Stimulated activated effector memory CD8-positive, alpha-beta T cell treated with anti-CD3 and anti-CD28 coated beads, Interleukin-12 subunit alpha, Interleukin-12 subunit beta, amount 100 ng/mL, for 72 hours (primary cell): ENCODE measurements around the gene NPDC1.
A peak's percentile ranks its signal among the peaks of the same experiment; 100 is the strongest.
"Not testable (repeated sequence)": the region's sequence is repeated elsewhere in the genome, so short reads cannot be mapped to it uniquely, and the experiment has no call there.

Experiments
- ATAC-seq: fragments of 150-1000 bp; cut with Tn5 transposase; 2 replicates; pipeline ENCODE4 v1.10.0; 2021
- DNase-seq, 2 donors: peaks; one replicate each; pipeline ENCODE4 v3.0.0; 2021 to 2022; ENCODE audit warnings: low spot score in 2 of 2
- H3K27ac Mint-ChIP-seq: one replicate; pipeline ENCODE4 v1.8.0; 2022; ENCODE audit warnings: mild to moderate bottlenecking, mixed read lengths
- H3K36me3 Mint-ChIP-seq: one replicate; pipeline ENCODE4 v1.8.0; 2022; ENCODE audit warnings: mild to moderate bottlenecking, mixed read lengths
- H3K4me1 Mint-ChIP-seq: one replicate; pipeline ENCODE4 v1.8.0; 2022; ENCODE audit warnings: mixed read lengths
- H3K4me3 Mint-ChIP-seq: one replicate; pipeline ENCODE4 v1.8.0; 2022; ENCODE audit warnings: mild to moderate bottlenecking, mixed read lengths
- H3K9me3 Mint-ChIP-seq: one replicate; pipeline ENCODE4 v1.8.0; 2022; ENCODE audit warnings: mixed read lengths

The NPDC1 gene

GRCh38 chr9:137009938-137010732 lies 35.8 kb downstream of the NPDC1 start:
- H3K27ac Mint-ChIP-seq, result no peak overlapping the region
- peaks cover 14% of the 10 kb centered on the region for H3K4me1 Mint-ChIP-seq
- DNase-seq, result no peak
- H3K9me3 Mint-ChIP-seq, result no peaks in the 10 kb centered on the region
- ATAC-seq, result no peak
- H3K36me3 Mint-ChIP-seq, result peaks cover 8% of the 10 kb centered on the region
- no peak overlapping the region for H3K4me3 Mint-ChIP-seq

DNA sequence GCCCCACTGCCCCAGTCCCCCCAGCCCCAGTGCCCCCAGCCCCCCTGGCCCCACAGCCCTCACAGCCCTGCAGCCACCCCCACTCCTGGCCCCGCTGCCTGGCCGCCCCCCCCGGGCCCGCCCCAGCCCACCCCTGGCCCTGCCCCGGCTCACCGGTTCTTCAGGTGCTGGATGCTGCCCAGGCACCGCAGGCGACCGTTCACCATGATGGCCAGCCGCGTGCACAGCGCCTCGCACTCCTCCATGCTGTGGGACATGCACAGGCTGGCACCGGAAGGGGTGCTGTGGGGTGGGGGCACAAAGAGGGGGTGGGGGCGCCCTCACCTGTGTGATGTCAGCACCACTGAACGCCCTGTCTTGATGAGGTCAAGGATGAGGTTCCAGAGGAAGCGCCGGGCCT lies 36.8 kb downstream of the NPDC1 start:
- no peaks in the 10 kb centered on the region for H3K9me3 Mint-ChIP-seq
- no peak for DNase-seq
- H3K4me3 Mint-ChIP-seq, result no peak overlapping the region
- peaks cover 22% of the 10 kb centered on the region for H3K4me1 Mint-ChIP-seq
- H3K36me3 Mint-ChIP-seq, result peaks cover 8% of the 10 kb centered on the region
- no peak overlapping the region for H3K27ac Mint-ChIP-seq
- no peak for ATAC-seq

GRCh38 chr9:137008312-137008711 lies 37.7 kb downstream of the NPDC1 start:
- ATAC-seq, result no peak
- no peak for DNase-seq
- Mint-ChIP-seq H3K36me3 (peaks cover 8% of the 10 kb centered on the region), H3K4me1 (peaks cover 22% of the 10 kb centered on the region), H3K9me3 (no peaks in the 10 kb centered on the region), H3K4me3 (no peak overlapping the region), H3K27ac (no peak overlapping the region)

- Mint-ChIP-seq H3K4me3 (no peak overlapping the region), H3K9me3 (no peaks in the 10 kb centered on the region), H3K4me1 (peaks cover 22% of the 10 kb centered on the region), H3K36me3 (peaks cover 8% of the 10 kb centered on the region), H3K27ac (no peak overlapping the region)
- DNase-seq (no peak), ATAC-seq (no peak)
These were observed 38.1 kb downstream of the NPDC1 start for GRCh38 chr9:137007816-137008270.

- DNase-seq (no peak), ATAC-seq (no peak)
- Mint-ChIP-seq H3K4me1 (peaks cover 22% of the 10 kb centered on the region), H3K36me3 (peaks cover 8% of the 10 kb centered on the region), H3K27ac (no peak overlapping the region), H3K9me3 (no peaks in the 10 kb centered on the region), H3K4me3 (no peak overlapping the region)
These were observed 38.7 kb downstream of the NPDC1 start for GRCh38 chr9:137007108-137007815.

DNA sequence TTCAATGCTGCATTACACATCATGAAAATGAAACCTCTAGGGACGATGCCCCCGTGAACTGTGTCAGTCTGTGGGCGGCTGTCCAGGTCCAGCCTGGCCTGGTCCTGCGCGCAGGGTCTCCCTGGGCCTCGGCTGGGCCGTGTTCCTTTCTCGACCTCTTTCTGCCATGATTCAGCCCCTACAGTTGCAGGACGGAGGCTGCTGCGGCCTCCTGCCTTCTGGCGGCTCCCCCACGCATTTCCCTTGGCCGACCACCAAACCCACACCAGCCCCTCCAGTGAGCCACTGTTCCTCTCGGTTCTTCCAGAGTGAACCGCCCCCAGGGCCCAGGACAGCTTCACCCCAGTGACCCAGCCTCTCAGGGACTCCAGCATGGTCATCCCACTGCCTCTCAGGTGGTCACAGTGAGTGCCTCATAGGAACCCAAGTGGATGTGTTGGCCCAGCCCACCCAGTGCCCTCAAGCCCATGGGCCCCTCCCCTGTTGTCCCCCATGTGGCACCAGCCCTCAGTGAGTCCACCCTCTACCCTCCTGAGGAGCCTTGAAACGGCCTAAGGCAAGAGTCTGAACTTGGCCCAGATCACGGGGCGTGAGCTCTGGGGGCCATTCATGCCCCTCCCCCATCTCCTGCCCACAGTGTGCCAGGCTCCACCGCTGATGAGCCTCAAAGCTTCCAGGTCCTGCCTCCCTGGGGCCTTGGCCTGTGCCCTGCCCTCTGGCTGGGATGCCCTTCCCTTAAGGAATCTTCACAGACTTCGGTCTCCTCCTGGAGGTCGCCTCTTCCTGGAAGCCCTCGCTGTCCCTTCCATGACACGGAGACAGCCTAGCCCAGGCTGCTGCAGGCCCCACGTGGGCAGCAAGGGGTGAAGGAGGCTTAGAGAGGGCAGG lies 39.6 kb downstream of the NPDC1 start:
- peaks cover 8% of the 10 kb centered on the region for H3K36me3 Mint-ChIP-seq
- H3K27ac Mint-ChIP-seq, result peak overlapping the region; percentile 45
- peak in 1 of 2 donors; percentile 70 for DNase-seq
- peak overlapping the region; percentile 43 for H3K4me3 Mint-ChIP-seq
- no peaks in the 10 kb centered on the region for H3K9me3 Mint-ChIP-seq
- peaks cover 22% of the 10 kb centered on the region for H3K4me1 Mint-ChIP-seq
- ATAC-seq, result peak; percentile 72

- peaks cover 39% of the 10 kb centered on the region for H3K4me1 Mint-ChIP-seq
- ATAC-seq, H3K27ac Mint-ChIP-seq, H3K4me3 Mint-ChIP-seq, H3K9me3 Mint-ChIP-seq: not testable (repeated sequence)
- DNase-seq, result peak in 1 of 2 donors; percentile 65
- peaks cover 15% of the 10 kb centered on the region for H3K36me3 Mint-ChIP-seq
These were observed 41.7 kb downstream of the NPDC1 start for GRCh38 chr9:137004285-137004684.

GRCh38 chr9:137002646-137003041 lies 43.3 kb downstream of the NPDC1 start:
- Mint-ChIP-seq H3K9me3 (no peaks in the 10 kb centered on the region), H3K4me1 (peaks cover 54% of the 10 kb centered on the region), H3K4me3 (no peak overlapping the region), H3K27ac (no peak overlapping the region), H3K36me3 (peaks cover 23% of the 10 kb centered on the region)
- DNase-seq, result no peak
- no peak for ATAC-seq

DNA sequence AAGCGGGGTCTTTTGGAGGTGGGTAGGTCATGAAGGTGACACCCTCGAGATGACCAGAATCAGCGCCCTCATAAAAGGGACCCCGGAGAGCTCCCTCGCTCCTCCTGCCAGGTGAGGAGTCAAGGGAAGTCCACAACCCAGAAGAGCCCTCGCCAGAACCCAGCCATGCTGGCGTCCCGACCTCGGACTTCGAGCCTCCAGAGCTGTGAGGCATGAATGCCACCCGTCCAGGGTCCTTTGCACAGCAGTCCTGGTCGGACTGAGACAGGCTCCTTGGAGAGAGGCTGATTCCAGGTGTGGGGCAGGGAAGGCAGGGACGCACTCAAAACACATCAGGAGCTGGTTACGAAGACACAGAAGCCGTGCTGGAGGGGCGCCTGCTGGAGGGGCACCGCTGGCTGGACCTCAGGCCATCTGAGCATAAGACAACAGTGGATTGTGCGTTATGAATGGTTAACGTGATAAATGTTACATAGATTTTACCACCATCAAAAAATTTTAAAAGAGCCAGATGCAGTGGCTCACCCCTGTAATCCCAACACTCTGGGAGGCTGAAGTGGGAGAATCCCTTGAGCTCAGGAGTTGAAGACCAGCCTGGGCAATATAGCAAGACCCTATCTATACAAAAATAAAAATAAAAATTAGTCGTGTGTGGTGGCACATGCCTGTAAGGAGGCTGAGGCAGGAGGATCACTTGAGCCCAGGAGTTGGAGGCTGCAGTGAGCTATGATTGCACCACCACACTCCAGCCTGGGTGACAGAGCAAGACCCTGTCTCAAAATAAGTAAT lies 43.9 kb downstream of the NPDC1 start:
- H3K4me1 Mint-ChIP-seq, result peaks cover 58% of the 10 kb centered on the region
- no peaks in the 10 kb centered on the region for H3K9me3 Mint-ChIP-seq

DNA sequence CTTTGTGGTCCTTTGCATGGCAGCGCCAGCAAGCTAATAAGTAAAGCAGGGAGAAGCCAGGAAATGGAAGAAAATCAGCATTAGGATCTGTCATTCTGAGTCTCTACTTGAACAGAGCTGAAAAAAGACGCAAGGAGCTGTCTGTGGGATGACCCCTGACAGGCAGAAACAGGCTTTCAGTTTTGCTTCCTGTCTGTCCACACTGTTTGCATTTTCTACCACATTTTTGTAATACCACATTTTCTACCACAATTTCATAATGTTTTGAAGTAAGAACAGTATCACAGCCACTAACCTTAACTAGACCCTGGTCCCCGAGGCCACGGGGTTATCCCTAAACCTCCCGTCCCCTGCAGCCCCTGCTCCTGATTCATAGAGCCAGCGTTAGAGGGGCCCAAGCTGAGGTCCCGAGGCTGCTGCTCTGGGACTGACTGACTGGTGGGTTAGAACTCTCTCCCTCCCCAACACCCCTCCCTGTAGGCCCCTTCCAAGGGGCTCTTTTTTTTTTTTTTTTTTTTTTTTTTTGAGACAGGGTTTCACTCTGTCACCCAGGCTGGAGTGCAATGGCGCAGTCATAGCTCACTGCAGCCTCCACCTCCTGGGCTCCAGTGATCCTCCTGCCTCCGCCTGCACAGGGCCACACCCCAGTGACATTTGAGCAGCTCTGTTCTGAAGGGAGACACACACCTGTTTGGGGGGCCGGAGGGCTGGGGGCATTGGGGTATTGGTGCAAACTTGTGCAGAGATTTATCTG lies 45.6 kb downstream of the NPDC1 start:
- peaks cover 19% of the 10 kb centered on the region for H3K36me3 Mint-ChIP-seq
- H3K4me3 Mint-ChIP-seq, result peak overlapping the region; percentile 49
- peak; percentile 88 for ATAC-seq
- no peaks in the 10 kb centered on the region for H3K9me3 Mint-ChIP-seq
- H3K27ac Mint-ChIP-seq, result peak overlapping the region; percentile 51
- peaks cover 56% of the 10 kb centered on the region for H3K4me1 Mint-ChIP-seq
- peak in 1 of 2 donors; percentile 83 for DNase-seq

More for the DNA sequence above, 43.9 kb downstream of the NPDC1 start:
- H3K27ac Mint-ChIP-seq, result no peak overlapping the region
- ATAC-seq (no peak), DNase-seq (no peak)
- H3K4me3 Mint-ChIP-seq, result no peak overlapping the region
- H3K36me3 Mint-ChIP-seq, result peaks cover 27% of the 10 kb centered on the region

GRCh38 chr9:136997830-136998234 lies 48.1 kb downstream of the NPDC1 start:
- peak; percentile 9 for ATAC-seq
- peak overlapping the region; percentile 90 for H3K27ac Mint-ChIP-seq

GRCh38 chr9:136997371-136997770 lies 48.6 kb downstream of the NPDC1 start:
- Mint-ChIP-seq H3K36me3 (peaks cover 27% of the 10 kb centered on the region), H3K4me1 (peaks cover 59% of the 10 kb centered on the region), H3K4me3 (peak overlapping the region; percentile 69), H3K27ac (peak overlapping the region; percentile 90), H3K9me3 (no peaks in the 10 kb centered on the region)
- ATAC-seq (no peak), DNase-seq (no peak)

More at GRCh38 chr9:136997830-136998234, 48.1 kb downstream of the NPDC1 start:
- peaks cover 27% of the 10 kb centered on the region for H3K36me3 Mint-ChIP-seq
- peaks cover 59% of the 10 kb centered on the region for H3K4me1 Mint-ChIP-seq
- no peak for DNase-seq
- no peaks in the 10 kb centered on the region for H3K9me3 Mint-ChIP-seq
- H3K4me3 Mint-ChIP-seq, result peak overlapping the region; percentile 69

GRCh38 chr9:136996361-136997292 lies 49.4 kb downstream of the NPDC1 start, which contains the start of gene CLIC3:
CLIC3 (minus strand) TSS chr9:136996568; CDS start chr9:136996543, 25 bp downstream.
- Mint-ChIP-seq H3K27ac (peak within 1 kb of the TSS; percentile 90), H3K9me3 (no peaks in the 10 kb centered on the region), H3K4me3 (peak within 1 kb of the TSS; percentile 69), H3K4me1 (peaks cover 60% of the 10 kb centered on the region), H3K36me3 (peaks cover 29% of the 10 kb centered on the region)
- DNase-seq (peak in 1 of 2 donors; percentile 75), ATAC-seq (no peak)
